ENCODE data around the gene ACCSL.
A peak's percentile ranks its signal among the peaks of the same experiment; 100 is the strongest.

ACCSL gene

GRCh38 chr11:44065841-44066731 is 18.3 kb downstream of the ACCSL start, which contains the start of gene ACCS:
ACCS (plus strand) TSS chr11:44066270; CDS start chr11:44067628, 1,358 bp downstream.
- DNase-seq: peak; percentile 88

GRCh38 chr11:44066732-44067141 is 19.0 kb downstream of the ACCSL start:
- no peak for DNase-seq

- no peak for DNase-seq
These were observed 19.5 kb downstream of the ACCSL start for GRCh38 chr11:44067266-44067665.

- no peak for DNase-seq
These were observed 20.4 kb downstream of the ACCSL start for GRCh38 chr11:44068180-44068579.

- no peak for DNase-seq
These were observed 23.4 kb downstream of the ACCSL start for GRCh38 chr11:44071157-44071556.

GRCh38 chr11:44072757-44073658 is 25.2 kb downstream of the ACCSL start:
- no peak for DNase-seq

- no peak for DNase-seq
These were observed 31.0 kb downstream of the ACCSL start for GRCh38 chr11:44078794-44079193.

GRCh38 chr11:44079376-44079775 is 31.6 kb downstream of the ACCSL start:
- no peak for DNase-seq

- DNase-seq: no peak
These were observed 33.2 kb downstream of the ACCSL start for GRCh38 chr11:44080951-44081350.

- no peak for DNase-seq
These were observed 34.9 kb downstream of the ACCSL start for GRCh38 chr11:44082645-44083044.

GRCh38 chr11:44083433-44083832 is 35.7 kb downstream of the ACCSL start:
- DNase-seq: no peak

GRCh38 chr11:44083906-44084305 is 36.1 kb downstream of the ACCSL start:
- DNase-seq: no peak

- no peak for DNase-seq
These were observed 37.5 kb downstream of the ACCSL start for GRCh38 chr11:44085330-44085729.

- no peak for DNase-seq
These were observed 40.6 kb downstream of the ACCSL start for GRCh38 chr11:44088377-44088776.

- no peak for DNase-seq
These were observed 41.1 kb downstream of the ACCSL start for GRCh38 chr11:44088871-44089270.

GRCh38 chr11:44090539-44090938 is 42.8 kb downstream of the ACCSL start:
- no peak for DNase-seq

GRCh38 chr11:44094260-44094868 is 46.6 kb downstream of the ACCSL start:
- DNase-seq: peak; percentile 58

GRCh38 chr11:44095506-44096359 is 48.0 kb downstream of the ACCSL start, which contains the start of gene EXT2:
EXT2 (plus strand) TSS chr11:44095678; CDS start chr11:44107713, 12,035 bp downstream.
- DNase-seq: peak; percentile 85

GRCh38 chr11:44096360-44097185 is 48.8 kb downstream of the ACCSL start:
- no peak for DNase-seq

GRCh38 chr11:44097821-44098220 is 50.0 kb downstream of the ACCSL start:
- DNase-seq: no peak

- DNase-seq: no peak
These were observed 53.3 kb downstream of the ACCSL start for GRCh38 chr11:44101098-44101497.
